ENCODE data around the gene EPG5. TPM values are rescaled to one million over a fixed set of nuclear protein-coding genes. Genes with fewer than 3 reads are reported as not detected.
A peak's percentile ranks its signal among the peaks of the same experiment; 100 is the strongest.

Gene EPG5
- total and polyA plus RNA-seq, 2 of the 4 experiments (the other 2 are of a cell fraction): 37.3 to 114 TPM

GRCh38 chr18:45802814-45803492, 164.2 kb downstream of the EPG5 start (continued):
- peak; percentile 7; the same call in 1 of the 2 replicates for TF ChIP-seq SMC3 (IDR thresholded peaks at IDR 0.05; ENCODE audit: low read depth, low read length)
- peak; percentile 39 for TF ChIP-seq BHLHE40 (IDR thresholded peaks at IDR 0.05; ENCODE audit: low read depth, low read length)

- Histone ChIP-seq H3K27me3 (ENCODE audit: control insufficient read depth, insufficient read depth, low read length) (no peaks in the 10 kb centered on the region), H3K9ac (ENCODE audit: low read depth, low read length) (peak overlapping the region; percentile 0; the same call in 1 of the 2 replicates), H3K79me1 (ENCODE audit: low read depth in 1 of 2, low read length in 2 of 2) (peaks cover 0 to 18% of the 10 kb centered on the region in 2 experiments; a peak in 2 of 4 replicates), H2BK5ac (ENCODE audit: low read depth, low read length, poor library complexity, severe bottlenecking) (peak overlapping the region; percentile 100), H3K18ac (ENCODE audit: low read depth, low read length) (peak overlapping the region; percentile 99), H3K9me1 (ENCODE audit: insufficient read depth, low read length) (peaks cover 12% of the 10 kb centered on the region), H3K27ac (ENCODE audit: insufficient read depth, low read length) (peak overlapping the region; percentile 100), H2BK15ac (ENCODE audit: low read depth, low read length) (peak overlapping the region; percentile 97), H2AK5ac (ENCODE audit: low read depth, low read length) (peak overlapping the region; percentile 100), H4K5ac (ENCODE audit: low read depth, low read length) (peak overlapping the region; percentile 99), H3K14ac (replicated peaks; ENCODE audit: low read depth, low read length) (peak overlapping the region; percentile 100), H2AK9ac (replicated peaks; ENCODE audit: low read depth, low read length, poor library complexity) (peak overlapping the region; percentile 100), H3K56ac (ENCODE audit: extremely low read depth, insufficient read depth, low read length) (peak overlapping the region; percentile 97), H4K91ac (ENCODE audit: insufficient read depth, low read depth, low read length) (peak overlapping the region; percentile 100), H2BK120ac (ENCODE audit: low read depth, low read length) (peak overlapping the region; percentile 99), H2AFZ (replicated peaks; ENCODE audit: low read length, poor library complexity) (peak overlapping the region; percentile 77), H2BK20ac (ENCODE audit: low read depth, low read length) (peak overlapping the region; percentile 99), H3K36me3 (ENCODE audit: control insufficient read depth, insufficient read depth, low read length) (no peaks in the 10 kb centered on the region), H3K4me3 (ENCODE audit: insufficient read depth, low read depth, low read length) (no peak overlapping the region), H4K20me1 (ENCODE audit: insufficient read depth, low read length) (no peaks in the 10 kb centered on the region), H3K4ac (ENCODE audit: low read depth, low read length) (peak overlapping the region; percentile 98), H4K8ac (ENCODE audit: low read depth in 2 of 2, low read length in 2 of 2) (peak overlapping the region; percentile 92 to 99), H3K9me3 (ENCODE audit: control insufficient read depth, insufficient read depth, low read length) (peaks cover 10% of the 10 kb centered on the region; the same call in 1 of the 2 replicates), H3K4me2 (ENCODE audit: low read depth, low read length) (no peak overlapping the region), H3K23ac (ENCODE audit: low read depth, low read length) (peak overlapping the region; percentile 94), H3K4me1 (ENCODE audit: control insufficient read depth, insufficient read depth, low read length) (peaks cover 17% of the 10 kb centered on the region)
- no TSS peak for BruUV-seq (replicated peaks)
- no peak for DNase-seq
- in situ Hi-C loops (cut with MboI; ENCODE audit: low sequenced_read_pairs) (no loop called here), dilution Hi-C loops (cut with HindIII; ENCODE audit: low sequenced_read_pairs, unreplicated experiment) (no loop called here), intact Hi-C loops (cut with micrococcal nuclease) (no loop called here)
- TF ChIP-seq SMC3 (IDR thresholded peaks at IDR 0.05; ENCODE audit: low read depth, low read length) (no peak), BHLHE40 (IDR thresholded peaks at IDR 0.05; ENCODE audit: low read depth, low read length) (no peak), RFX5 (IDR thresholded peaks at IDR 0.05; ENCODE audit: low read depth, low read length) (no peak), CEBPB (IDR thresholded peaks at IDR 0.05; ENCODE audit: low read depth, low read length) (peak; percentile 71), NFE2L2 (IDR thresholded peaks at IDR 0.05; ENCODE audit: low read depth, low read length) (no peak)
- ChIA-PET POLR2A (ENCODE audit: unreplicated experiment) (no interaction called here), CTCF (interaction anchor here (0.6 to 1.9 kb wide), 4 partner anchors 38 to 283 kb away, joined by 3 to 6 read pairs (median 4); no protein-coding TSS in a partner anchor)
- WGBS, 2 experiments (ENCODE audit: extremely low coverage in 2 of 2, insufficient read length in 1 of 2): no CpG with 5 or more reads among the region's 1 CpG
- no peak for ATAC-seq (ENCODE audit: low read depth)
Observed at GRCh38 chr18:45801416-45802004, 165.6 kb downstream of the EPG5 start.

Small RNA genes lying within 50 kb of the gene (microRNA-seq; reads per million reads assigned to microRNA genes)
- gene RN7SKP26 (ENCODE audit: insufficient read depth, insufficient read length): not detected

Small RNA genes lying within 50 kb of the gene (small RNA-seq; reads per million reads assigned to genes)
- gene RN7SKP26: 0 to 0.04 (median 0) reads per million in 5 experiments

Other genes with a start within 250 kb of the EPG5 start
- 21.7 and 31.9 TPM in 2 replicates for gene SLC14A1, start 243.1 kb downstream of the EPG5 start, total RNA-seq (2012; rRNA removed)
- gene SLC14A1, start 243.1 kb downstream of the EPG5 start, polyA plus RNA-seq (2012; rRNA removed): 18.3 and 20.5 TPM in 2 replicates
- gene SIGLEC15, start 141.7 kb downstream of the EPG5 start, total RNA-seq (2012; rRNA removed): 0.83 and 1.1 TPM in 2 replicates
- gene SIGLEC15, start 141.7 kb downstream of the EPG5 start, polyA plus RNA-seq (2012; rRNA removed): 1.8 and 2.2 TPM in 2 replicates
- 10.4 and 14.4 TPM in 2 replicates for gene PSTPIP2, start 104.9 kb upstream of the EPG5 start, total RNA-seq (2012; rRNA removed)
- 10.2 and 12.4 TPM in 2 replicates for gene PSTPIP2, start 104.9 kb upstream of the EPG5 start, polyA plus RNA-seq (2012; rRNA removed)
- gene ATP5F1A, start 131.0 kb upstream of the EPG5 start, total RNA-seq (2012; rRNA removed): 1,085 and 1,283 TPM in 2 replicates
- 515 and 543 TPM in 2 replicates for gene ATP5F1A, start 131.0 kb upstream of the EPG5 start, polyA plus RNA-seq (2012; rRNA removed)
- gene HAUS1, start 137.1 kb upstream of the EPG5 start, total RNA-seq (2012; rRNA removed): 25.3 and 32.2 TPM in 2 replicates
- gene HAUS1, start 137.1 kb upstream of the EPG5 start, polyA plus RNA-seq (2012; rRNA removed): 33.4 and 55.0 TPM in 2 replicates

Data from IMR-90 (cell line).